SK-N-SH treated with all-trans-retinoic acid at 6 μM for 48 hours (cell line): ENCODE results near the gene SLC7A5.

Experiments used
- ATAC-seq: fragments of 200-7000 bp; cut with Tn5 transposase; 3 replicates; pipeline ENCODE4 v1.9.1; 2020; ENCODE audit warnings: mild to moderate bottlenecking, moderate library complexity
- ARNTL ChIP-seq: fragments of 450-650 bp; formaldehyde crosslinking; IDR thresholded peaks from 2 replicates; pipeline ENCODE4 v1.5.0; 2020; ENCODE audit warnings: low read depth, mild to moderate bottlenecking, moderate library complexity, borderline replicate concordance
- BACH2 ChIP-seq: fragments of 250-450 bp; sonication (Bioruptor Pico); IDR thresholded peaks from 2 replicates; pipeline ENCODE4 v1.9.0; 2021; ENCODE audit warnings: mild to moderate bottlenecking, borderline replicate concordance
- CREB5 ChIP-seq: fragments of 250-450 bp; sonication (Bioruptor Pico); IDR thresholded peaks from 2 replicates; pipeline ENCODE4 v1.5.1; 2020; ENCODE audit warnings: low read depth, mild to moderate bottlenecking, moderate library complexity
- CSDC2 ChIP-seq: fragments of 250-450 bp; sonication (Bioruptor Pico); IDR thresholded peaks from 2 replicates; pipeline ENCODE4 v1.5.0; 2020; ENCODE audit warnings: mild to moderate bottlenecking, moderate library complexity
- CSRNP3 ChIP-seq: fragments of 250-450 bp; sonication (Bioruptor Pico); IDR thresholded peaks from 2 replicates; pipeline ENCODE4 v1.5.1; 2021; ENCODE audit warnings: mild to moderate bottlenecking, moderate library complexity
- ESRRG ChIP-seq: fragments of 250-450 bp; sonication (Bioruptor Pico); IDR thresholded peaks from 2 replicates; pipeline ENCODE4 v1.6.1; 2021; ENCODE audit warnings: mild to moderate bottlenecking
- GLIS3 ChIP-seq: fragments of 250-450 bp; sonication (Bioruptor Pico); IDR thresholded peaks from 2 replicates; pipeline ENCODE4 v1.5.0; 2020; ENCODE audit warnings: mild to moderate bottlenecking, moderate library complexity
- ISL1 ChIP-seq: fragments of 250-450 bp; sonication (Bioruptor Pico); IDR thresholded peaks from 2 replicates; pipeline ENCODE4 v2.1.2; 2022; ENCODE audit warnings: mild to moderate bottlenecking, moderate library complexity
- OSR1 ChIP-seq: fragments of 250-450 bp; sonication (Bioruptor Pico); IDR thresholded peaks from 2 replicates; pipeline ENCODE4 v1.8.0; 2022; ENCODE audit warnings: moderate library complexity, mild to moderate bottlenecking, inconsistent platforms
- PATZ1 ChIP-seq: fragments of 250-450 bp; sonication (Bioruptor Pico); IDR thresholded peaks from 2 replicates; pipeline ENCODE4 v1.8.0; 2020; ENCODE audit warnings: mild to moderate bottlenecking, moderate library complexity, borderline replicate concordance
- POU6F1 ChIP-seq: fragments of 250-450 bp; sonication (Bioruptor Pico); IDR thresholded peaks from 2 replicates; pipeline ENCODE4 v1.8.0; 2021; ENCODE audit warnings: low read depth, mild to moderate bottlenecking, moderate library complexity, borderline replicate concordance
- PPARA ChIP-seq: fragments of 250-450 bp; sonication (Bioruptor Pico); IDR thresholded peaks from 2 replicates; pipeline ENCODE4 v1.5.0; 2020; ENCODE audit warnings: mild to moderate bottlenecking, borderline replicate concordance
- RARB ChIP-seq: fragments of 250-450 bp; sonication (Bioruptor Pico); IDR thresholded peaks from 2 replicates; pipeline ENCODE4 v1.8.0; 2021; ENCODE audit warnings: mild to moderate bottlenecking, moderate library complexity
- TCF4 ChIP-seq: fragments of 250-450 bp; sonication (Bioruptor Pico); IDR thresholded peaks from 2 replicates; pipeline ENCODE4 v1.8.0; 2021; ENCODE audit warnings: mild to moderate bottlenecking, moderate library complexity, borderline replicate concordance
- TOX ChIP-seq: fragments of 250-450 bp; sonication (Bioruptor Pico); IDR thresholded peaks from 2 replicates; pipeline ENCODE4 v1.8.0; 2021; ENCODE audit warnings: mild to moderate bottlenecking, moderate library complexity, borderline replicate concordance
- ZFP3 ChIP-seq: fragments of 250-450 bp; sonication (Bioruptor Pico); IDR thresholded peaks from 2 replicates; pipeline ENCODE4 v1.5.0; 2020; ENCODE audit warnings: mild to moderate bottlenecking, moderate library complexity
- ZFP30 ChIP-seq: fragments of 450-650 bp; formaldehyde crosslinking; IDR thresholded peaks from 2 replicates; pipeline ENCODE4 v1.5.0; 2022; ENCODE audit warnings: mild to moderate bottlenecking, moderate library complexity
- ZNF565 ChIP-seq: fragments of 450-650 bp; formaldehyde crosslinking; conservative IDR thresholded peaks from 2 replicates; pipeline ENCODE4 v1.5.0; 2020; ENCODE audit warnings: low read depth, mild to moderate bottlenecking, moderate library complexity
- ZNF70 ChIP-seq: fragments of 450-650 bp; formaldehyde crosslinking; IDR thresholded peaks from 2 replicates; pipeline ENCODE4 v1.5.0; 2020; ENCODE audit warnings: mild to moderate bottlenecking, moderate library complexity
- ZNF8 ChIP-seq: fragments of 450-650 bp; formaldehyde crosslinking; IDR thresholded peaks from 2 replicates; pipeline ENCODE4 v1.5.0; 2020; ENCODE audit warnings: mild to moderate bottlenecking, moderate library complexity

Gene SLC7A5

GRCh38 chr16:87824991-87825841 is 44.1 kb downstream of the SLC7A5 start:
- TF ChIP-seq ESRRG (no peak), GLIS3 (CRISPR knock-in tag) (no peak), ISL1 (CRISPR knock-in tag) (no peak), ZNF8 (CRISPR knock-in tag) (no peak), TCF4 (CRISPR knock-in tag) (no peak), TOX (no peak), ARNTL (CRISPR knock-in tag) (no peak), CSRNP3 (CRISPR knock-in tag) (no peak), ZNF70 (CRISPR knock-in tag) (no peak), OSR1 (CRISPR knock-in tag) (no peak), ZFP30 (CRISPR knock-in tag) (no peak), ZFP3 (no peak), PATZ1 (CRISPR knock-in tag) (no peak), BACH2 (CRISPR knock-in tag) (no peak), RARB (CRISPR knock-in tag) (no peak)
- ATAC-seq = no peak

- no peak for ATAC-seq
- TF ChIP-seq ESRRG (no peak), PATZ1 (CRISPR knock-in tag) (no peak), ZNF8 (CRISPR knock-in tag) (no peak), CREB5 (CRISPR knock-in tag) (no peak), POU6F1 (CRISPR knock-in tag) (no peak), ZFP30 (CRISPR knock-in tag) (no peak), GLIS3 (CRISPR knock-in tag) (no peak), PPARA (CRISPR knock-in tag) (no peak), ZNF70 (CRISPR knock-in tag) (no peak), OSR1 (CRISPR knock-in tag) (no peak), ISL1 (CRISPR knock-in tag) (no peak), ZNF565 (no peak), ZFP3 (no peak), TCF4 (CRISPR knock-in tag) (no peak), CSDC2 (no peak), BACH2 (CRISPR knock-in tag) (no peak), ARNTL (CRISPR knock-in tag) (no peak)
Observed at GRCh38 chr16:87824016-87824990, 45.0 kb downstream of the SLC7A5 start.
